AG04450 (cell line): Measurements from ENCODE around the gene FCHO1. TPM values are rescaled to one million over a fixed set of nuclear protein-coding genes. Genes with fewer than 3 reads are reported as not detected.

ENCODE experiments used
- CTCF ChIA-PET: fragments of 300-600, 350-600 bp; formaldehyde crosslinking; extraction: SDS; loops from one replicate; lab custom pipeline; 2022; ENCODE audit warnings: antibody characterized with exemption, inconsistent platforms; lab: Charles Lee
- POLR2A ChIA-PET: fragments of 350-600 bp; formaldehyde crosslinking; extraction: SDS; loops from one replicate; lab custom pipeline; 2021; ENCODE audit warnings: antibody characterized with exemption, inconsistent platforms; lab: Yijun Ruan, JAX
- DNase-seq: peaks from one replicate; pipeline ENCODE4 v3.0.0-alpha.2; 2011; ENCODE audit warnings: low read depth, low spot score
- H3K27ac ChIP-seq: one replicate; pipeline ENCODE4 v1.5.1; 2012; ENCODE audit warnings: low read depth, low read length, control low read depth
- H3K27me3 ChIP-seq: one replicate; pipeline ENCODE4 v1.6.0; 2012; ENCODE audit warnings: low read length; ENCODE audit not compliant: control insufficient read depth, insufficient read depth
- H3K4me3 ChIP-seq: 2 replicates; pipeline ENCODE4 v1.5.1; 2011; ENCODE audit warnings: mild to moderate bottlenecking, low read depth, low read length, control low read depth
- H3K9me3 ChIP-seq: 2 replicates; pipeline ENCODE4 v1.5.1; 2012; ENCODE audit warnings: low read length; ENCODE audit not compliant: control insufficient read depth, insufficient read depth
- CTCF ChIP-seq: IDR thresholded peaks from 2 replicates; pipeline ENCODE4 v1.5.1; 2011; ENCODE audit warnings: low read depth, low read length, control low read depth, inconsistent platforms
- polyA plus RNA-seq: library from polyadenylated mRNA; depleted of rRNA; stranded (reverse); fragments of >200 nt; gene quantifications from 2 replicates; pipeline ENCODE4 v1.2.3, GENCODE V29; 2011

Gene FCHO1
- polyA plus RNA-seq, 1 experiment = 0.15 TPM

GRCh38 chr19:17725422-17726078 is 25.7 kb upstream of the FCHO1 start:
- TF ChIP-seq CTCF = no peak
- Histone ChIP-seq H3K4me3 (no peak overlapping the region), H3K27me3 (no peaks in the 10 kb centered on the region), H3K27ac (no peak overlapping the region), H3K9me3 (no peaks in the 10 kb centered on the region)
- no peak for DNase-seq
- ChIA-PET POLR2A (no interaction called here), CTCF (interaction anchor here (0.6 kb wide), 1 partner anchor 43 kb away, joined by 6 read pairs; no protein-coding TSS in a partner anchor)

DNA sequence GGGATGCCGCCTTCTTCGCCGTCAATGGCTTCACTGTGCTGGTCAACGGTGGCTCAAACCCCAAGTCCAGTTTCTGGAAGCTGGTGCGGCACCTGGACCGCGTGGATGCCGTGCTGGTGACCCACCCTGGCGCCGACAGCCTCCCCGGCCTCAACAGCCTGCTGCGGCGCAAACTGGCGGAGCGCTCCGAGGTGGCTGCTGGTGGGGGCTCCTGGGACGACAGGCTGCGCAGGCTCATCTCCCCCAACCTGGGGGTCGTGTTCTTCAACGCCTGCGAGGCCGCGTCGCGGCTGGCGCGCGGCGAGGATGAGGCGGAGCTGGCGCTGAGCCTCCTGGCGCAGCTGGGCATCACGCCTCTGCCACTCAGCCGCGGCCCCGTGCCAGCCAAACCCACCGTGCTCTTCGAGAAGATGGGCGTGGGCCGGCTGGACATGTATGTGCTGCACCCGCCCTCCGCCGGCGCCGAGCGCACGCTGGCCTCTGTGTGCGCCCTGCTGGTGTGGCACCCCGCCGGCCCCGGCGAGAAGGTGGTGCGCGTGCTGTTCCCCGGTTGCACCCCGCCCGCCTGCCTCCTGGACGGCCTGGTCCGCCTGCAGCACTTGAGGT is 25.0 kb upstream of the FCHO1 start:
- DNase-seq = no peak
- ChIA-PET CTCF (interaction anchor here (0.6 kb wide), 1 partner anchor 44 kb away, joined by 6 read pairs; no protein-coding TSS in a partner anchor), POLR2A (no interaction called here)
- H3K9me3 ChIP-seq = no peaks in the 10 kb centered on the region
- no peaks in the 10 kb centered on the region for H3K27me3 ChIP-seq
- H3K4me3 ChIP-seq = no peak overlapping the region
- no peak overlapping the region for H3K27ac ChIP-seq
- no peak for TF ChIP-seq CTCF

DNA sequence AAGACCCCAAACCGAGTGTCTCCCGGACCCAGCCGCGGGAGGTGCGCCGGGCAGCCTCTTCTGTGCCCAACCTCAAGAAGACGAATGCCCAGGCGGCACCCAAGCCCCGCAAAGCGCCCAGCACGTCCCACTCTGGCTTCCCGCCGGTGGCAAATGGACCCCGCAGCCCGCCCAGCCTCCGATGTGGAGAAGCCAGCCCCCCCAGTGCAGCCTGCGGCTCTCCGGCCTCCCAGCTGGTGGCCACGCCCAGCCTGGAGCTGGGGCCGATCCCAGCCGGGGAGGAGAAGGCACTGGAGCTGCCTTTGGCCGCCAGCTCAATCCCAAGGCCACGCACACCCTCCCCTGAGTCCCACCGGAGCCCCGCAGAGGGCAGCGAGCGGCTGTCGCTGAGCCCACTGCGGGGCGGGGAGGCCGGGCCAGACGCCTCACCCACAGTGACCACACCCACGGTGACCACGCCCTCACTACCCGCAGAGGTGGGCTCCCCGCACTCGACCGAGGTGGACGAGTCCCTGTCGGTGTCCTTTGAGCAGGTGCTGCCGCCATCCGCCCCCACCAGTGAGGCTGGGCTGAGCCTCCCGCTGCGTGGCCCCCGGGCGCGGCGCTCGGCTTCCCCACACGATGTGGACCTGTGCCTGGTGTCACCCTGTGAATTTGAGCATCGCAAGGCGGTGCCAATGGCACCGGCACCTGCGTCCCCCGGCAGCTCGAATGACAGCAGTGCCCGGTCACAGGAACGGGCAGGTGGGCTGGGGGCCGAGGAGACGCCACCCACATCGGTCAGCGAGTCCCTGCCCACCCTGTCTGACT is 24.1 kb upstream of the FCHO1 start:
- ChIA-PET CTCF (no interaction called here), POLR2A (no interaction called here)
- no peaks in the 10 kb centered on the region for H3K27me3 ChIP-seq
- no peak for TF ChIP-seq CTCF
- H3K4me3 ChIP-seq = no peak overlapping the region
- H3K9me3 ChIP-seq = no peaks in the 10 kb centered on the region
- H3K27ac ChIP-seq = no peak overlapping the region
- no peak for DNase-seq

GRCh38 chr19:17727843-17728242 is 23.4 kb upstream of the FCHO1 start:
- CTCF ChIA-PET = no interaction called here

More at GRCh38 chr19:17727843-17728242, 23.4 kb upstream of the FCHO1 start:
- DNase-seq = no peak
- Histone ChIP-seq H3K27me3 (no peaks in the 10 kb centered on the region), H3K9me3 (no peaks in the 10 kb centered on the region), H3K4me3 (no peak overlapping the region), H3K27ac (no peak overlapping the region)
- POLR2A ChIA-PET = no interaction called here
- no peak for TF ChIP-seq CTCF
